SK-N-MC (cell line): ENCODE data around the gene PCSK5.

Experiments
- EZH2 ChIP-seq: fragments of 200-600 bp; sonication (generic); IDR thresholded peaks from one replicate; pipeline ENCODE4 v1.6.1; 2017; ENCODE audit warnings: antibody characterized with exemption
- FOXP2 ChIP-seq: optimal IDR thresholded peaks from 2 replicates; pipeline ENCODE3; 2011; ENCODE audit warnings: mild to moderate bottlenecking, moderate library complexity; ENCODE audit not compliant: insufficient read depth; ENCODE audit errors: extremely low read length, control extremely low read depth
- POLR2AphosphoS5 ChIP-seq: IDR thresholded peaks from 2 replicates; pipeline ENCODE4 v1.6.1; 2012; ENCODE audit warnings: mild to moderate bottlenecking, low read depth, low read length, borderline replicate concordance

DNA sequence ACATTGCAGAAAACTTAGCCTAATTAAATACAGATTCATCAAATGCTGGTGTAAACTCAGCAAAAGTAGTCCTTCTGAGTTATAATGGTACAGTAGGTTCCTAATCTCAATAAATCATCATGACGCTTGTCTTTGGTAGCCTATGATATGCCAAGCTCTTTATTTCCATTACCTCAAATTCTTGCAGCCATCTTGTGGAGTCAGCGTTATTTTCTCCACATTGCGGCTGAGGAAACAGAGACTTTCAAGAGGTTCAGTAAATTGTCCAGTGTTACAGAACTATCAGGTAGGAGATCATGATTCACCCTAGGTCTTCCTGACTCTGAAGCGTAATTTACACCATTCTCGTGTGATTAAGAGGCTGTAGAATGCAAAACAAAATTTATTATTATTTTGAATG, 237.2 kb downstream of the PCSK5 start:
- TF ChIP-seq POLR2AphosphoS5, result no peak
- TF ChIP-seq EZH2, result no peak
- no peak for TF ChIP-seq FOXP2
